Stimulated activated CD4-positive, alpha-beta T cell treated with anti-CD3 and anti-CD28 coated beads, Interleukin-1b, Interleukin-23, amount 100 ng/mL, for 48 hours (primary cell): Measurements from ENCODE around the gene SDHC.
"Not testable (repeated sequence)": the region's sequence is repeated elsewhere in the genome, so short reads cannot be mapped to it uniquely, and the experiment has no call there.

Source experiments
- DNase-seq: peaks from one replicate; pipeline ENCODE4 v3.0.0-alpha.2; 2020

SDHC gene

DNA sequence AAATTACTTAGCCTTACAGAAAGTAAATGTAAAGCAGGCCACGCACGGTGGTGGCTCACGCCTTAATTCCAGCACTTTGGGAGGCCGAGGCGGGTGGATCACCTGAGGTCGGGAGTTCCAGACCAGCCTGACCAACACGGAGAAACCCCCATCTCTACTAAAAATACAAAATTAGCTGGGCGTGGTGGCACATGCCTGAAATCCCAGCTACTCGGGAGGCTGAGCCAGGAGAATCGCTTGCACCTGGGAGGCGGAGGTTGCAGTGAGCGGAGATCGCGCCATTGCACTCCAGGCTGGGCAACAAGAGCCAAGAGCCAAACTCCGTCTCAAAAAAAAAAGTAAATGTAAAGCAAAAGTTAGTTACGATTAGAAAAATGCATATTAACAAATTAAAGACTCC lies 75.0 kb downstream of the SDHC start:
- DNase-seq: not testable (repeated sequence)

DNA sequence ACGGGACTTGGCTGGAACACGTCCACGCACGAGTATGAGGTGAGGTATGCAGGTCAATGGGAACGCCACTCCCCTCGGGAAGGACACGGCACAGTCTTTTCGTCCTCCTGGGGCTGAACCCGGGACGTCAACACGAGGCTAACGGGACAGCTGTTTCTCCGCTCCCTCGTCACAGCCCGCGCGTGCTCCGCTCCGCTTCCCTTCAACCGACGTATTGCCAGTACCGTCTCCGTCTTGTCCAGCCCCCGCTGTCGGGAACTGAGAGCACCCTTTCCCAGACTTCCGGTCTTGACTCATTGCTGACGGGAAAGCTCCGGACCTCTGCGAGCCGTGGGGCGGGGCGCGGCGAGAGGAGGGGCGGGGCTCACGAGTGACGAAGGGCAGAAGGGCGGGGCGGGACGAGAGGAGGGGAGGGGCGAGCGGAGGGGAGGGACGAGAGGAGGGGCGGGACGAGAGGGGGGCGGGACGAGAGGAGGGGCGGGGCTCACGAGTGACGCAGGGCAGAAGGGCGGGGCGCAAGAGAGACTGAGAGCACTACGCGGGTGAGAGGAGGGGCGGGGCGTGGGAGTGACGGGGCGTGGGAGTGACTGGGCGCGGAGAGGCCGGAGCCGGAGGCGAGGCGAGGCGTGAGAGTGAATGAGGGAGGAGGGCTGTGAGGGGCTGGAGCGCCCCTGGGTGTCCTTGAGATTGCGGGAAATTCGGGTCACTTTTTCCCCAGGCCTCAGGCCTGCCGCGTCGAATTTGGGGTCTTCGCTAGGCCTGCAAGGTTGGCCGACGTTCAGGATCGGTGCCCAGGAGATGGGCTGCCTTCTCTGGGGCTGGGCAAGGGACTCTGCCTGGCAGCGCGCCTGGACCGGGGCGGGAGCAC lies 75.7 kb downstream of the SDHC start:
- peak; percentile 93 for DNase-seq

DNA sequence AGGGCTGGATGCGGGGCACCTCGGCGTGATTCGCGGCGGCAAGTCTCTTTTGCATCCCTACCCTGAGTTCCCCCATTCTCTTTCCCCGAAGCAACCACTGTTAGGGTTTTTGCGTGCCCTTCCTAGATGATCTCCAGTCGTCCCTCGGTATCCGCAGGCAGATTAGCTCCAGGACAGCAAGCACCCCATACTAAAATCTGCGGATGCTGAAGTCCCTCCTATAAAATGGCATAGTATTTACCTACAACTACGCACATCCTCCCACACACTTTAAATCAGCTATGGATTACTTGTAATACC lies 76.3 kb downstream of the SDHC start:
- DNase-seq: no peak

DNA sequence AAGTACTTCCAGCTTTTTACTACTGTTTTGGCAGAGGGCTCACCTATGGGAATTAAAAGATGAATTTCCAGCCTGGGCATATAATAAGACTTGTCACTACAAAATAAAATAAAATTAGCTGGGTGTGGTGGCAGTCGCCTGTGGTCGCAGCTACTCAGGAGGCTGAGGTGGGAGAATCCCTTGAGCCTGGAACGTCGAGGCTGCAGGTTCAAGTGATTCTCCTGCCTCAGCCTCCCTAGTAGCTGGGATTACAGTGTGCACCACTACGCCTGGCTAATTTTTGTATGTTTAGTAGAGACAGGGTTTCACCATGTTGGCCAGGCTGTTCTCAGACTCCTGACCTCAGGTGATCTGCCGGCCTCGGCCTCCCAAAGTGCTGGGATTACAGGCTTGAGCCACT lies 77.0 kb downstream of the SDHC start:
- not testable (repeated sequence) for DNase-seq

DNA sequence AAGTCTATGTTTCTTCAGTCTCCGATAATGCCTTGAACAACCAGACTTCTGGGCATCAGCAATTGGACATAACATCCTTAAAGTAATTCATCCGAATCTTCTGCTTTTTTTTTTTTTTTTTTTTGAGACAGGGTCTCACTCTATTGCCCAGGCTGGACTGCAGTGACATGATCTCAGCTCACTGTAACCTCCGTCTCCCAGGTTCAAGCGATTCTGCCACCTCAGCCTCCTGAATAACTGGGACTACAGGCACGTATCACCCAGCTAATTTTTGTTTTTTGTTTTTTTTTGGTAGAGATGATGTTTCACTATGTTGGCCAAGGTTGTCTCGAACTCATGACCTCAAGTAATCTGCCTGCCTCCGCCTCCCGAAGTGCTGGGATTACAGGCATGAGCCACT lies 77.4 kb downstream of the SDHC start:
- DNase-seq: no peak

DNA sequence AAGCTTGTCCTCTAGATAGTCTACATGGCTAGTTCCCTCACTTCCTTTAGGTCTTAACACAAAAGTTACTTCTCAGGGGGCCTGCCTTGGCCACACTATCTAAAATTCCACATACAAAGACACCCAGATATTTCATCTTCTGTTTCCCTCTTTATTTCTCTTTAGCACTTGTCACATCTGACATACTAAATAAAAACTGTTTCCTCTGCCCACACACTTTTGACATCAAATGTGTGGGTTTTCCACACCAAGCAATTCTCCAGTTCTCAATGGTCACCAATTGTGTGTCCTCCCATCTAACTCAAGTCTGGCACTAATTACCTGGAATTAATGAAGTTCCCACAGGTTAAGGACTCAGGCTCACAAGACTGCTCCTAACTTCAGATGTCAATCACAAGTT lies 79.0 kb downstream of the SDHC start:
- DNase-seq: no peak

DNA sequence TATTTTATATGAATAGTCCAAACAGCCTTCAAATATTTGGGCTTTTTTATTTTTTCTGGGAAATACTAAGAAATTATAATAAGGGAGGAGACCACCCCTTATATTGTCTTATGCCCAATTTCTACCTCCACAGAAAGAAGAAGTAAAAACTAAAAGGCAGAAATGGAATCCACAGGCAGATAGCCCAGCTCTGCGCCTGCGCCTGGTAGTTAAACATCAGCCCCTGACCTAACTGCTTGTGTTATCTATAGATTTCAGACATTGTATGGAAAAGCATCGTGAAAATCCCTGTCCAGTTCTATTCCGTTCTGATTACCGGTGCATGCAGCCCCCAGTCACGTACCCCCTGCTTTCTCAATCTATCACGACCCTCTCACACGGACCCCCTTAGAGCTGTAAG lies 82.9 kb downstream of the SDHC start:
- DNase-seq: not testable (repeated sequence)

DNA sequence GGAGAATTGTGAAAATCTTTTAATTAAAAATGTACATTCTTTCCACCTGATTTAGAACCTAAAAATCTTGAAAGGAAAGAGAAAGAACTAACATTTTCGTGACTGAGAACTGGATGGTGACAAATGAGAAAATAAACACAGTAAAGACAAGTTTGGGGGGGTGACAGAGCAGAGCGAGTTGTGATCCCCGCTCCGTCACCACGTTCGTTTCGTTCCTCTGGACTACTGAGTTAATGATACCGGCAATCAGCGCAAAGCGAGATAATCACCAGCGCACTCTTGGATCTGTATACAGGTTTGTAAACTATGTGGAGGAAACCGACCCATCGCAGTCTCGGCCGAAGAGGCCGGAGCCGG lies 84.7 kb downstream of the SDHC start:
- DNase-seq: no peak

DNA sequence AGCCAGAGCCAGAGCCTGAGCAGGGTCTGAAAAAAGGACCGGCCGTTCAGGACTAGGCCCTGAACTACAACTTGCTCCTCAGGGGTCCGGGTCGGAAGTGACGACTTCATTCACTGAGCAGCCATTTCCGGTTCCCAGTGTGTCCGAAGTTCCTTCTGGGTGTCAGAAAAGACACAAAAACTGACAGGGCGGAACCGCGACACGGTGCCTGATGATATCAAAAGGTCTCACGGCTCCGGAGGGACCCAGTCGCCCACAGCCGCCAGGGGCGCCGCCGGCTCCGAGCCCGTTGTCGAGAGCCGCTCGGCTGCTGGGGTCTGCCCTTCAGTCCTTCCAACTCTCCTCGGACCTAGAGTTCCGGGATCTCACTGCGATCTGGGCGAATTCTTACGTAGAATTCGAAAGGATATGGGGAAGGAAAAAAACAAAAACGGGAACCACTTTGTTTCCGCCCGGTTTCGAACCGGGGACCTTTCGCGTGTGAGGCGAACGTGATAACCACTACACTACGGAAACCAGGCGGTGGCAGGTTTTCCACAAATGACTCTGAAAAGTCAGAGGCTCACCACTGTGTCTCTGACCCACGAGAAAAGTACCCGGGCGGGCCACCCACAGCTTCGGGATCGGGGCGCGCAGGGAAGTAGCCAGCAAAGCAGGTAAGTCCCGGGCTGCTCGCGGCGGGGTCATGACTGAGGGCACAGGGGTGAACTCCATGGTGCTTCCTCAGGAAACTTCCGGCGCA lies 85.2 kb downstream of the SDHC start:
- peak; percentile 92 for DNase-seq

DNA sequence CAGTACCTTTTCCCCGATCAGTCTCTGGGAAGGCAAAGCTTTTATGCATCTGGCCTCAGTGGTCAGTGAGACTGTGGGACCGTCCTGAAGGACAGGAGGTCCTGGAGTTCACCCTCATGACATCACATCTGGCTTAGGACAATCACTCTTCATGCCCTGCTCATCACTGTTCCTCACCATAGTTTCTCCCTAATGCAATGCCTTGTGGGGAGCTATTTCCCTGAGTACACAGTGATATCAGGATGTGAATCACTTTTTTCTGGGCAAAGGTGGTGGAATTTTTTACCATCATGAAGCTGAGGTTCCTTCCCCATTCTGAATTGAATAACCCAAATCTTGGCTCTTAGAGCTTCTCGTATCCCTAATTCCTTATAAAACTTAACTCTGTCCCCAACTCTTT lies 88.3 kb downstream of the SDHC start:
- DNase-seq: no peak

DNA sequence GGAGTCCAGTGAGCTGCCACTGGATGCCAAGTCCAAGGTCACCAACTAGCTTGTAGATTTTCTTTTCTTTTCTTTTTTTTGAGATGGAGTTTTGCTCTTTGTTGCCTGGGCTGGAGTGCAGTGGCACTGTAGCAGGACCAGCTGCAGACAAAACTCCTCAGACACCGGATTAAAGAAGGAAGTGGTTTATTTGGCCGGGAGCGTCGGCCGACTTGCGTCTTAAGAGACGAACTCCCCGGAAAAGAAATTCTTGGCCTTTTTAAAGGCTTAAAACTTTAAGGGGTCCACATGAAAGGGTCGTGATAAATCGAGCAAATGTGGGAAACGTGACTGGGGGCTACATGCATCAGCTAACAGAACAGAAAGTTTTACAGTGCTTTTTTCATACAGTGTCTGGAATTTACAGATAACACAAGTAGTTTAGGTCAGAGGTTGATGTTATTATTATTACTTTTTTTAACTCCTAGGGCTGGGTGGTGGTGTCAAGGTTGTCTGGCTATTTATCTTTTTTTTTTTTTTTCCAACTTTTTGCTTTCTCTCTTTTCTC lies 89.9 kb downstream of the SDHC start:
- DNase-seq: no peak

DNA sequence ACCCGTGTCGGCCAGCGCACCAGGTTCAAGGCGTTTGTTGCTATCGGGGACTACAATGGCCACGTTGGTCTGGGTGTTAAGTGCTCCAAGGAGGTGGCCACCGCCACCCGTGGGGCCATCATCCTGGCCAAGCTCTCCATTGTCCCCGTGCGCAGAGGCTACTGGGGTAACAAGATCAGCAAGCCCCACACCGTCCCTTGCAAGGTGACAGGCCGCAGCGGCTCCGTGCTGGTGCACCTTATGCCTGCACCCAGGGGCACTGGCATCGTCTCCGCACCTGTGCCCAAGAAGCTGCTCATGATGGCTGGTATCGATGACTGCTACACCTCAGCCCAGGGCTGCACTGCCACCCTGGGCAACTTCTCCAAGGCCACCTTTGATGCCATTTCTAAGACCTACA lies 92.4 kb downstream of the SDHC start:
- not testable (repeated sequence) for DNase-seq

DNA sequence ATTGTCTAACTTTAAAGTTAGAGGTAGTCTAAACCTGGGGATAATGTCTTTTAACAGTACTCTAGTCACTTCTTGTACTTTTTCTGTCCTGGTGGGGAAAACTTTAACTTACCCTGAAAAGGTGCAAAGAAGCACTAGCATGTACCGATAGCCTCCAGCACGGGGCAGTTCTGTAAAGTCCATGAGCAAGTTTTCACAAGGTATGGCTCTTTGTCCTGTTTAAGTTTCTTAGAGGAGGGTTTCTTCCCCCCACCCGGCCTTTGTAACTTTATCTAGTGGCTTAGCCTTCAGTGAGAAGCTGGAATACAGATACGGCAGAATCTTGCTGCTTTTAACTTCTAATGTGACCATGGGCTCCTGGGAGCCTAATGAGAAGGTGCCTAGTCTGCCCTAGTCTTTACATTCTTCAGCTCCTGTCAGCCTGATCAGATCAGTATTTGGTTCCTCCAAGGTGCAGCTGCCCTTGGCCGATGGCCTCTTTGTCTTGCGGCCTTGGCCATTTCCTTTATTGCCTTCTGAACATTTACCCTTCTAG lies 93.3 kb downstream of the SDHC start:
- DNase-seq: no peak

DNA sequence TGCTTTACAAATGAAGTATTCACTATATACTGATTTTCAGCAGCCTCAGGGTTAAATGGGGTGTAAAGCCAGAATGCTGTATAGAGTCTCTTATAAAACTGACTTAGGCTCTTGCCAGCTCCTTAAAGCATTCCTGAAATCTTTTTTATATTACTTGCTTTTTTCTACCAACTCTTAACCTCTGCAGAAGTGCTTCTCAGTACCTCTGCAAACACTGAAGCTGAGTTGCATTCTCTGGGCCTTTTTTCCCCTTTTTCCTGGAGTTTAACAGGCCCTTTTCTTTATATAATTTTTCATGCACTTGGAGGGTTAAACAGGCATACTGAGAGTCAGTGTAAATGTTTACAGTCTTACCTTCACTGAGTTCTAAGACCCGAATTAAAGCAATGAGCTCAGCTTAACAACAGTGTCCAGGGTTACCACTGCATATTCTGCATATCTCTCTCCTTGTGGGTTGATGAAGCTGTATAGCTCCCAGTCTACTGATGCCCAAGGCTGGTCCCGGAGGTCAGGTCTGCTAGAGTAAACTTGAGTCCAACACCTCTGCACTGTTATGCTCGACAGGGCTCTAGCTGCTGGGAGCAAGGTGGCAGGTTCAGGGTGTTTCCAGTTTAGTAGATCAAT lies 94.4 kb downstream of the SDHC start:
- DNase-seq: no peak

DNA sequence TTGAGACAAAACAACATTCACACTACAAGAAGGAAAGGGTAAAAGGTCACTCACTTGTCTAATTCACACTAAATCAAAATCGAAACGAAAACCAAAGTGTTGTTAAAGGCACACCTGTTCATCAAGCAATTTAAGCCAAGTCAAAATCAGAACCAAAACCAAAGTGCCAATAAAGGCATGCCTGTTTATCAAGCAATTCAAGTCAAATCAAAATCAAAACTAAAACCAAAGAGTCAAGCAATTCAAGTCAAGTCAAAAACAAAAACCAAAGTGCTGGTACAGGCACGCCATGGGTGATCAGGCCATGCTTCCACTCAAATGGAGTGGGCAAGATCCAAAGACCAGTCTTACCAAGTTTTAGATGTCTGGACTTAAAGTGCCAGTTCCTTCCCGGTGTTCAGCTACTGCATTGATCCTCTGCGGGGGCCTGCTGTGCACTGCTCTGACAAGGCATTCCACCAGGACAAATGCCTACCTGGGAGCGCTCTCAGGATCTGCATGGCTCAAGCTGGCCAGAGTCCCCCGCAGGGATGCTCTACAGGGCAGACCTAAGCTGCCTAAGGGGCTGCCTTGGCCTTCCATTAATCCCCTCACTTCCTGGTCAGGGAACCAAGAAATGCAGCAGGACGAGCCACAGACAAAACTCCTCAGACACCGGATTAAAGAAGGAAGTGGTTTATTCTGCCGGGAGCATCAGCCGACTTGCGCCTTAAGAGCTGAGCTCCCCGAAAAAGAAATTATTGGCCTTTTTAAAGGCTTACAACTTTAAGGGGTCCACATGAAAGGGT lies 95.9 kb downstream of the SDHC start:
- not testable (repeated sequence) for DNase-seq

DNA sequence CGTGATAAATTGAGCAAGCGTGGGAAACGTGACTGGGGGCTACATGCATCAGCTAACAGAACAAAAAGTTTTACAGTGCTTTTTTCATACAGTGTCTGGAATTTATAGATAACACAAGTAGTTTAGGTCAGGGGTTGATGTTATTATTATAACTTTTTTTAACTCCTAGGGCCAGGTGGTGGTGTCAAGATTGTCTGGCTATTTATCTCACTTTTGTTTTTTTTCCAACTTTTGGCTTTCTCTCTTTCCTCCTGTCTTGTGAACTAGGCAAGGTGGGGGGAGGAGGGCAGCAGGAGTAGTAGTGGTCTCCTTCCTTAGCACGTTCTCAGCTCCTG lies 96.4 kb downstream of the SDHC start:
- not testable (repeated sequence) for DNase-seq
